Neutrophil (primary cell): ENCODE data around the gene MST1R.

Experiments
- H3K27ac ChIP-seq: fragments of 200-600 bp; sonication (generic); 2 replicates; pipeline ENCODE4 v1.5.1; 2016; ENCODE audit warnings: mild to moderate bottlenecking, moderate library complexity
- H3K27me3 ChIP-seq: fragments of 200-600 bp; sonication (generic); 2 replicates; pipeline ENCODE4 v1.6.0; 2016; ENCODE audit warnings: mild to moderate bottlenecking
- H3K36me3 ChIP-seq: fragments of 200-600 bp; sonication (generic); 2 replicates; pipeline ENCODE4 v1.5.1; 2017
- H3K4me1 ChIP-seq, 2 experiments: fragments of 200-600 bp in 1 of 2; sonication (generic) in 1 of 2; 1 replicate in 1 of 2; 2 replicates in 1 of 2; pipeline versions ENCODE4 v1.5.1 to v1.6.1; 2013 to 2016; ENCODE audit warnings: low read depth in 1 of 2, low read length in 1 of 2, mild to moderate bottlenecking in 1 of 2, moderate library complexity in 1 of 2; ENCODE audit not compliant: control insufficient read depth in 1 of 2, insufficient read depth in 1 of 2
- H3K4me3 ChIP-seq, 2 experiments: fragments of 200-600 bp in 1 of 2; sonication (generic) in 1 of 2; 1 replicate in 1 of 2; 2 replicates in 1 of 2; pipeline ENCODE4 v1.5.1; 2013 to 2016; ENCODE audit warnings: low read depth in 1 of 2, low read length in 1 of 2, mild to moderate bottlenecking in 1 of 2, moderate library complexity in 1 of 2
- H3K9me3 ChIP-seq: fragments of 200-600 bp; sonication (generic); 2 replicates; pipeline ENCODE4 v1.5.1; 2016
- CTCF ChIP-seq: fragments of 200-600 bp; sonication (generic); IDR thresholded peaks from 2 replicates; pipeline ENCODE4 v1.5.1; 2016; ENCODE audit warnings: antibody characterized with exemption

Gene MST1R

DNA sequence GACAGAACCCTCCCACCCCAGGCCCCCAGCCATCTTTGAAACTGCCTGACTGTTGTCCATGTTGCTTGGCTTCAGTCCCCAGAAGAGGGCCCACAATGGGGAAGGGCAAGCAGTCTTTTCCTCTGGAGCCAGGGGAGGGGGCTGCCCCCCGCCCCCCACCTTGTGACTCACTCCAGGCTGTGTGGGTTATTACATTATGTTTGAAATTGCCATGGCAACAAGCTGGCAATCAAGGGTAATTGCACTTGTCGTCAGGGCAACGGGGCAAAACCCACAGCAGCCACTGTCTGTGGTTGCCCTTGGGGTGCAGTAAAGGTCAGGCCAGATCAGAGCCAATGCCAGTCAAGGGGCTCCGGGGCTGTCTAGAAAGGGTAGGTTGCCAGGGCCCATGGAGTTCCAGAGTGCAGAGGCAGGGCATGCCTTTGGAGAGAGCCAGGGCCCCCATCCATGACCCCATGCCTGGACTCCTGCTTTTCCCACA lies 30.8 kb downstream of the MST1R start:
- Histone ChIP-seq H3K36me3 (no peaks in the 10 kb centered on the region), H3K4me1 (peaks cover 6 to 11% of the 10 kb centered on the region in 2 experiments), H3K9me3 (no peaks in the 10 kb centered on the region), H3K4me3 (no peak overlapping the region), H3K27ac (no peak overlapping the region), H3K27me3 (peaks cover 42% of the 10 kb centered on the region)
- TF ChIP-seq CTCF: no peak

- H3K27me3 ChIP-seq: peaks cover 54% of the 10 kb centered on the region
- H3K36me3 ChIP-seq: no peaks in the 10 kb centered on the region
- H3K9me3 ChIP-seq: no peaks in the 10 kb centered on the region
- H3K27ac ChIP-seq: no peak overlapping the region
- H3K4me3 ChIP-seq: no peak overlapping the region
- no peak for TF ChIP-seq CTCF
- H3K4me1 ChIP-seq: peaks cover 6 to 11% of the 10 kb centered on the region in 2 experiments
Measured at GRCh38 chr3:49871531-49872153, 32.0 kb downstream of the MST1R start.

GRCh38 chr3:49869525-49870126 lies 34.0 kb downstream of the MST1R start, which contains the start of gene CAMKV:
Gene CAMKV, minus strand, starts transcription at chr3:49869906. Its CDS starts 7,518 bp downstream, at chr3:49862388.
- no peak for TF ChIP-seq CTCF
- Histone ChIP-seq H3K4me3 (peak within 1 kb of the TSS; percentile 34 to 55), H3K9me3 (no peaks in the 10 kb centered on the region), H3K27me3 (peaks cover 74% of the 10 kb centered on the region), H3K36me3 (no peaks in the 10 kb centered on the region), H3K27ac (no peak within 1 kb of the TSS), H3K4me1 (peaks cover 6 to 11% of the 10 kb centered on the region in 2 experiments)

DNA sequence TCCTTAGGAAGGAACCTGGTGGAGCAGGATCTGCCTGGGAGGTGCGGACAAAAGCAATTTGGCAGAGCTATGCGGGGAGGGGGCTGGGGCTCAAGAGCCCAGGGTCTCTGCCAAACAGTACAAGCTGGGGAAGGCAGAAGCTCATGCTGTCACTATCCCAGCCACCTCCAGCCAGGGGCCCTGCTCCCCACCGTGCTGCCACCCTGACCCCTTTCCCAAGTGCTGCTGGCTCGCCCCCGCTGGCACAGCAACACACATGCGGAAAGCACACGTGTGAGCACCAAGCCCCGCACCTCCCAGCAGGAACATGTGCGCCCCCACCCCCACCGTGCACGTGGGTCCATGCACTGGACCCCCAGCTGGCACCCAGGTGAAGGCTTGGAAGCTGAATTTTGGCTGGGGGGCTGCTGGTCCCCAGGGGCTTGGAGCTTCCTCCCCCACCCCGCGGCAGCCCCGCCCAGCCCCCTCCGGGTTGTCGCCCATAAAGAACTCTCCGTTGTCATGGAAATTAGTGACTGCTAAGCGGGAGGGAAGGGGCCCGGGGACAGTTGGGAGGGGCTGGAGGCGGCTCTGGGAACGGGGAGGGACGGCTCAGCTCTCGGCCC lies 34.7 kb downstream of the MST1R start:
- Histone ChIP-seq H3K4me3 (peak overlapping the region in 1 of 2 experiments; percentile 55), H3K36me3 (no peaks in the 10 kb centered on the region), H3K4me1 (peaks cover 6 to 11% of the 10 kb centered on the region in 2 experiments), H3K9me3 (no peaks in the 10 kb centered on the region), H3K27ac (no peak overlapping the region), H3K27me3 (peaks cover 81% of the 10 kb centered on the region)
- no peak for TF ChIP-seq CTCF

GRCh38 chr3:49867871-49868321 lies 35.8 kb downstream of the MST1R start:
- Histone ChIP-seq H3K27me3 (peaks cover 91% of the 10 kb centered on the region), H3K36me3 (no peaks in the 10 kb centered on the region), H3K4me3 (no peak overlapping the region), H3K27ac (no peak overlapping the region), H3K4me1 (peaks cover 6 to 11% of the 10 kb centered on the region in 2 experiments), H3K9me3 (no peaks in the 10 kb centered on the region)
- TF ChIP-seq CTCF: no peak
